Activated naive CD8-positive, alpha-beta T cell treated with anti-CD3 and anti-CD28 coated beads for 36 hours (primary cell): ENCODE data around the gene ADCY10. TPM values are rescaled to one million over a fixed set of nuclear protein-coding genes. Genes with fewer than 3 reads are reported as not detected.
A peak's percentile ranks its signal among the peaks of the same experiment; 100 is the strongest.
"Not testable (repeated sequence)": the region's sequence is repeated elsewhere in the genome, so short reads cannot be mapped to it uniquely, and the experiment has no call there.

Source experiments
- DNase-seq: peaks from one replicate; pipeline ENCODE4 v3.0.0; 2021
- H3K27ac Mint-ChIP-seq: one replicate; pipeline ENCODE4 v1.8.0; 2022; ENCODE audit warnings: mild to moderate bottlenecking, moderate library complexity, mixed read lengths
- H3K27me3 Mint-ChIP-seq: one replicate; pipeline ENCODE4 v1.8.0; 2022; ENCODE audit warnings: mild to moderate bottlenecking, mixed read lengths
- H3K36me3 Mint-ChIP-seq: one replicate; pipeline ENCODE4 v1.8.0; 2021; ENCODE audit warnings: mild to moderate bottlenecking, mixed read lengths
- H3K4me1 Mint-ChIP-seq: one replicate; pipeline ENCODE4 v1.8.0; 2021; ENCODE audit warnings: mixed read lengths
- H3K4me3 Mint-ChIP-seq: one replicate; pipeline ENCODE4 v1.8.0; 2022; ENCODE audit warnings: mild to moderate bottlenecking, moderate library complexity, mixed read lengths
- H3K9me3 Mint-ChIP-seq: one replicate; pipeline ENCODE4 v1.8.0; 2022; ENCODE audit warnings: mixed read lengths
- total RNA-seq, 2 experiments: library from RNA; stranded (reverse); gene quantifications; one replicate each; pipeline ENCODE4 v1.2.3, GENCODE V29; 2021

Gene ADCY10
- total RNA-seq, 2 experiments from 2014 or later: not detected

GRCh38 chr1:167934426-167935215 lies 20.7 kb upstream of the ADCY10 start:
- H3K27ac Mint-ChIP-seq: peak overlapping the region; percentile 100
- peaks cover 6% of the 10 kb centered on the region for H3K36me3 Mint-ChIP-seq
- no peaks in the 10 kb centered on the region for H3K27me3 Mint-ChIP-seq
- H3K4me3 Mint-ChIP-seq: peak overlapping the region; percentile 96
- peaks cover 24% of the 10 kb centered on the region for H3K4me1 Mint-ChIP-seq
- no peak for DNase-seq
- H3K9me3 Mint-ChIP-seq: no peaks in the 10 kb centered on the region

- H3K27me3 Mint-ChIP-seq: no peaks in the 10 kb centered on the region
- peaks cover 24% of the 10 kb centered on the region for H3K4me1 Mint-ChIP-seq
- no peak for DNase-seq
- no peaks in the 10 kb centered on the region for H3K9me3 Mint-ChIP-seq
- H3K36me3 Mint-ChIP-seq: peaks cover 6% of the 10 kb centered on the region
- H3K4me3 Mint-ChIP-seq: peak overlapping the region; percentile 8
- no peak overlapping the region for H3K27ac Mint-ChIP-seq
Observed at GRCh38 chr1:167933788-167934187, 19.9 kb upstream of the ADCY10 start.

- Mint-ChIP-seq H3K4me3 (no peak overlapping the region), H3K9me3 (no peaks in the 10 kb centered on the region), H3K4me1 (peaks cover 20% of the 10 kb centered on the region), H3K27ac (no peak overlapping the region), H3K27me3 (no peaks in the 10 kb centered on the region), H3K36me3 (peaks cover 5% of the 10 kb centered on the region)
- DNase-seq: no peak
Observed at GRCh38 chr1:167929725-167930124, 15.8 kb upstream of the ADCY10 start.

- H3K4me3 Mint-ChIP-seq, H3K27ac Mint-ChIP-seq: not testable (repeated sequence)
- H3K4me1 Mint-ChIP-seq: peaks cover 14% of the 10 kb centered on the region
Observed at GRCh38 chr1:167928919-167929318, 15.0 kb upstream of the ADCY10 start.

GRCh38 chr1:167928457-167928852 lies 14.5 kb upstream of the ADCY10 start:
- Mint-ChIP-seq H3K4me3 (no peak overlapping the region), H3K27me3 (no peaks in the 10 kb centered on the region), H3K9me3 (no peaks in the 10 kb centered on the region), H3K36me3 (peaks cover 2% of the 10 kb centered on the region), H3K4me1 (peaks cover 10% of the 10 kb centered on the region), H3K27ac (no peak overlapping the region)
- DNase-seq: no peak

More at GRCh38 chr1:167928919-167929318, 15.0 kb upstream of the ADCY10 start:
- not testable (repeated sequence) for DNase-seq, H3K9me3 Mint-ChIP-seq, H3K27me3 Mint-ChIP-seq, H3K36me3 Mint-ChIP-seq

- H3K27me3 Mint-ChIP-seq: no peaks in the 10 kb centered on the region
- no peak for DNase-seq
- H3K4me3 Mint-ChIP-seq: no peak overlapping the region
- no peaks in the 10 kb centered on the region for H3K9me3 Mint-ChIP-seq
- peaks cover 6% of the 10 kb centered on the region for H3K4me1 Mint-ChIP-seq
- peaks cover 6% of the 10 kb centered on the region for H3K36me3 Mint-ChIP-seq
- H3K27ac Mint-ChIP-seq: no peak overlapping the region
Observed at GRCh38 chr1:167927046-167927754, 13.3 kb upstream of the ADCY10 start.

GRCh38 chr1:167926486-167926997 lies 12.6 kb upstream of the ADCY10 start:
- Mint-ChIP-seq H3K9me3 (no peaks in the 10 kb centered on the region), H3K27me3 (no peaks in the 10 kb centered on the region), H3K4me1 (peaks cover 10% of the 10 kb centered on the region), H3K36me3 (peaks cover 6% of the 10 kb centered on the region), H3K4me3 (no peak overlapping the region), H3K27ac (no peak overlapping the region)
- no peak for DNase-seq

GRCh38 chr1:167924543-167925231 lies 10.8 kb upstream of the ADCY10 start:
- Mint-ChIP-seq H3K4me1 (peaks cover 8% of the 10 kb centered on the region), H3K4me3 (no peak overlapping the region), H3K9me3 (no peaks in the 10 kb centered on the region), H3K27me3 (no peaks in the 10 kb centered on the region), H3K36me3 (peaks cover 6% of the 10 kb centered on the region), H3K27ac (no peak overlapping the region)
- no peak for DNase-seq

- DNase-seq: no peak
- no peaks in the 10 kb centered on the region for H3K27me3 Mint-ChIP-seq
- H3K4me3 Mint-ChIP-seq: no peak overlapping the region
- peaks cover 6% of the 10 kb centered on the region for H3K4me1 Mint-ChIP-seq
- no peaks in the 10 kb centered on the region for H3K9me3 Mint-ChIP-seq
- no peak overlapping the region for H3K27ac Mint-ChIP-seq
- peaks cover 6% of the 10 kb centered on the region for H3K36me3 Mint-ChIP-seq
Observed at GRCh38 chr1:167924102-167924501, 10.2 kb upstream of the ADCY10 start.

GRCh38 chr1:167923324-167924056 lies 9.6 kb upstream of the ADCY10 start:
- no peak for DNase-seq
- H3K36me3 Mint-ChIP-seq: peaks cover 6% of the 10 kb centered on the region
- no peak overlapping the region for H3K27ac Mint-ChIP-seq
- H3K27me3 Mint-ChIP-seq: no peaks in the 10 kb centered on the region
- H3K4me3 Mint-ChIP-seq: no peak overlapping the region
- peaks cover 6% of the 10 kb centered on the region for H3K4me1 Mint-ChIP-seq
- no peaks in the 10 kb centered on the region for H3K9me3 Mint-ChIP-seq

- H3K4me1 Mint-ChIP-seq: peaks cover 6% of the 10 kb centered on the region
- peaks cover 8% of the 10 kb centered on the region for H3K36me3 Mint-ChIP-seq
- no peak overlapping the region for H3K4me3 Mint-ChIP-seq
- H3K27ac Mint-ChIP-seq: no peak overlapping the region
- no peaks in the 10 kb centered on the region for H3K9me3 Mint-ChIP-seq
- H3K27me3 Mint-ChIP-seq: no peaks in the 10 kb centered on the region
- DNase-seq: no peak
Observed at GRCh38 chr1:167922611-167923074, 8.7 kb upstream of the ADCY10 start.

GRCh38 chr1:167922023-167922422 lies 8.1 kb upstream of the ADCY10 start:
- H3K27ac Mint-ChIP-seq: no peak overlapping the region
- peaks cover 8% of the 10 kb centered on the region for H3K36me3 Mint-ChIP-seq
- DNase-seq: no peak
- H3K4me3 Mint-ChIP-seq: no peak overlapping the region
- no peaks in the 10 kb centered on the region for H3K27me3 Mint-ChIP-seq
- no peaks in the 10 kb centered on the region for H3K9me3 Mint-ChIP-seq
- peaks cover 6% of the 10 kb centered on the region for H3K4me1 Mint-ChIP-seq

GRCh38 chr1:167916766-167917511 lies 3.0 kb upstream of the ADCY10 start:
- no peak for DNase-seq
- H3K27me3 Mint-ChIP-seq: no peaks in the 10 kb centered on the region
- no peaks in the 10 kb centered on the region for H3K9me3 Mint-ChIP-seq
- no peak overlapping the region for H3K4me3 Mint-ChIP-seq
- peaks cover 1% of the 10 kb centered on the region for H3K4me1 Mint-ChIP-seq
- no peak overlapping the region for H3K27ac Mint-ChIP-seq
- H3K36me3 Mint-ChIP-seq: peaks cover 2% of the 10 kb centered on the region

GRCh38 chr1:167915569-167915968 lies 1.6 kb upstream of the ADCY10 start:
- H3K36me3 Mint-ChIP-seq: peaks cover 2% of the 10 kb centered on the region
- no peak for DNase-seq
- no peak overlapping the region for H3K4me3 Mint-ChIP-seq
- no peak overlapping the region for H3K27ac Mint-ChIP-seq
- H3K9me3 Mint-ChIP-seq: no peaks in the 10 kb centered on the region
- H3K4me1 Mint-ChIP-seq: no peaks in the 10 kb centered on the region
- no peaks in the 10 kb centered on the region for H3K27me3 Mint-ChIP-seq
